Neutrophil (primary cell): Measurements from ENCODE around the gene SPAG17.

Experiments
- H3K27ac ChIP-seq: fragments of 200-600 bp; sonication (generic); 2 replicates; pipeline ENCODE4 v1.5.1; 2016; ENCODE audit warnings: mild to moderate bottlenecking, moderate library complexity
- H3K27me3 ChIP-seq: fragments of 200-600 bp; sonication (generic); 2 replicates; pipeline ENCODE4 v1.6.0; 2016; ENCODE audit warnings: mild to moderate bottlenecking
- H3K36me3 ChIP-seq: fragments of 200-600 bp; sonication (generic); 2 replicates; pipeline ENCODE4 v1.5.1; 2017
- H3K4me1 ChIP-seq, 2 experiments: fragments of 200-600 bp in 1 of 2; sonication (generic) in 1 of 2; 1 replicate in 1 of 2; 2 replicates in 1 of 2; pipeline versions ENCODE4 v1.5.1 to v1.6.1; 2013 to 2016; ENCODE audit warnings: low read depth in 1 of 2, low read length in 1 of 2, mild to moderate bottlenecking in 1 of 2, moderate library complexity in 1 of 2; ENCODE audit not compliant: control insufficient read depth in 1 of 2, insufficient read depth in 1 of 2
- H3K4me3 ChIP-seq, 2 experiments: fragments of 200-600 bp in 1 of 2; sonication (generic) in 1 of 2; 1 replicate in 1 of 2; 2 replicates in 1 of 2; pipeline ENCODE4 v1.5.1; 2013 to 2016; ENCODE audit warnings: low read depth in 1 of 2, low read length in 1 of 2, mild to moderate bottlenecking in 1 of 2, moderate library complexity in 1 of 2
- H3K9me3 ChIP-seq: fragments of 200-600 bp; sonication (generic); 2 replicates; pipeline ENCODE4 v1.5.1; 2016
- CTCF ChIP-seq: fragments of 200-600 bp; sonication (generic); IDR thresholded peaks from 2 replicates; pipeline ENCODE4 v1.5.1; 2016; ENCODE audit warnings: antibody characterized with exemption

The SPAG17 gene

GRCh38 chr1:118102445-118102844 lies 82.6 kb downstream of the SPAG17 start:
- H3K4me3 ChIP-seq = no peak overlapping the region
- no peak for TF ChIP-seq CTCF

GRCh38 chr1:118101999-118102398 lies 83.0 kb downstream of the SPAG17 start:
- H3K27me3 ChIP-seq = no peaks in the 10 kb centered on the region
- no peaks in the 10 kb centered on the region for H3K4me1 ChIP-seq
- no peak overlapping the region for H3K27ac ChIP-seq
- no peaks in the 10 kb centered on the region for H3K9me3 ChIP-seq
- TF ChIP-seq CTCF = no peak
- no peaks in the 10 kb centered on the region for H3K36me3 ChIP-seq
- H3K4me3 ChIP-seq = no peak overlapping the region

More at GRCh38 chr1:118102445-118102844, 82.6 kb downstream of the SPAG17 start:
- H3K27ac ChIP-seq = no peak overlapping the region
- no peaks in the 10 kb centered on the region for H3K9me3 ChIP-seq
- H3K36me3 ChIP-seq = no peaks in the 10 kb centered on the region
- no peaks in the 10 kb centered on the region for H3K4me1 ChIP-seq
- no peaks in the 10 kb centered on the region for H3K27me3 ChIP-seq

- no peaks in the 10 kb centered on the region for H3K9me3 ChIP-seq
- H3K27ac ChIP-seq = no peak overlapping the region
- no peaks in the 10 kb centered on the region for H3K27me3 ChIP-seq
- no peak overlapping the region for H3K4me3 ChIP-seq
- no peaks in the 10 kb centered on the region for H3K36me3 ChIP-seq
- TF ChIP-seq CTCF = no peak
- H3K4me1 ChIP-seq = no peaks in the 10 kb centered on the region
Observed at GRCh38 chr1:118101515-118101844, 83.5 kb downstream of the SPAG17 start.

GRCh38 chr1:118100686-118101514 lies 84.1 kb downstream of the SPAG17 start:
- no peak for TF ChIP-seq CTCF
- Histone ChIP-seq H3K36me3 (no peaks in the 10 kb centered on the region), H3K4me1 (no peaks in the 10 kb centered on the region), H3K27ac (no peak overlapping the region), H3K4me3 (no peak overlapping the region), H3K9me3 (no peaks in the 10 kb centered on the region), H3K27me3 (no peaks in the 10 kb centered on the region)

GRCh38 chr1:118099686-118100085 lies 85.3 kb downstream of the SPAG17 start:
- TF ChIP-seq CTCF = no peak
- H3K4me3 ChIP-seq = no peak overlapping the region
- no peaks in the 10 kb centered on the region for H3K9me3 ChIP-seq
- no peak overlapping the region for H3K27ac ChIP-seq
- H3K27me3 ChIP-seq = no peaks in the 10 kb centered on the region
- no peaks in the 10 kb centered on the region for H3K4me1 ChIP-seq
- H3K36me3 ChIP-seq = no peaks in the 10 kb centered on the region
